Tibial artery (tissue), 4 donors: ENCODE results near the gene PVALEF.

Experiments
- DNase-seq, 2 donors: peaks; one replicate each; pipeline ENCODE4 v3.0.0-alpha.2; 2019
- H3K27ac ChIP-seq, 2 donors: fragments of 200-600 bp; sonication (generic) in 1 of 2; 1 replicate in 1 of 2; 2 replicates in 1 of 2; pipeline ENCODE4 v1.5.1; 2018 to 2019; ENCODE audit warnings: mild to moderate bottlenecking in 1 of 2
- H3K27me3 ChIP-seq, 2 donors: fragments of 200-600 bp; sonication (generic) in 1 of 2; one replicate each; pipeline versions ENCODE4 v1.5.1 to v1.6.0; 2016 to 2019
- H3K36me3 ChIP-seq, 3 donors: fragments of 200-600 bp; sonication (generic) in 2 of 3; one replicate each; pipeline ENCODE4 v1.5.1; 2016 to 2019; ENCODE audit warnings: mild to moderate bottlenecking in 2 of 3
- H3K4me1 ChIP-seq, 4 donors: fragments of 200-600 bp; sonication (generic) in 2 of 4; 1 replicate in 3 of 4; 2 replicates in 1 of 4; pipeline ENCODE4 v1.5.1; 2016 to 2019
- H3K4me3 ChIP-seq, 2 donors: fragments of 200-600 bp; sonication (generic) in 1 of 2; 1 replicate in 1 of 2; 2 replicates in 1 of 2; pipeline ENCODE4 v1.5.1; 2018 to 2019; ENCODE audit warnings: mild to moderate bottlenecking in 2 of 2
- H3K9me3 ChIP-seq, 3 donors: fragments of 200-600 bp; sonication (generic) in 1 of 3; one replicate each; pipeline ENCODE4 v1.5.1; 2016 to 2019
- intact Hi-C: fragments of 100-400 bp; cut with DNase I; formaldehyde crosslinking; loops from one replicate; pipeline ENCODE4 v1.15.0; 2023; ENCODE audit warnings: low total_unique reads
- TF ChIP-seq, protein P1 (sequence below), 2 experiments: fragments of 200-600 bp in 1 of 2; fragments of 450-650 bp in 1 of 2; IDR thresholded peaks; one replicate each; pipeline ENCODE4 v1.5.1; 2017 to 2019; ENCODE audit warnings: antibody characterized with exemption in 2 of 2, mild to moderate bottlenecking in 1 of 2, moderate library complexity in 1 of 2

PVALEF gene

DNA sequence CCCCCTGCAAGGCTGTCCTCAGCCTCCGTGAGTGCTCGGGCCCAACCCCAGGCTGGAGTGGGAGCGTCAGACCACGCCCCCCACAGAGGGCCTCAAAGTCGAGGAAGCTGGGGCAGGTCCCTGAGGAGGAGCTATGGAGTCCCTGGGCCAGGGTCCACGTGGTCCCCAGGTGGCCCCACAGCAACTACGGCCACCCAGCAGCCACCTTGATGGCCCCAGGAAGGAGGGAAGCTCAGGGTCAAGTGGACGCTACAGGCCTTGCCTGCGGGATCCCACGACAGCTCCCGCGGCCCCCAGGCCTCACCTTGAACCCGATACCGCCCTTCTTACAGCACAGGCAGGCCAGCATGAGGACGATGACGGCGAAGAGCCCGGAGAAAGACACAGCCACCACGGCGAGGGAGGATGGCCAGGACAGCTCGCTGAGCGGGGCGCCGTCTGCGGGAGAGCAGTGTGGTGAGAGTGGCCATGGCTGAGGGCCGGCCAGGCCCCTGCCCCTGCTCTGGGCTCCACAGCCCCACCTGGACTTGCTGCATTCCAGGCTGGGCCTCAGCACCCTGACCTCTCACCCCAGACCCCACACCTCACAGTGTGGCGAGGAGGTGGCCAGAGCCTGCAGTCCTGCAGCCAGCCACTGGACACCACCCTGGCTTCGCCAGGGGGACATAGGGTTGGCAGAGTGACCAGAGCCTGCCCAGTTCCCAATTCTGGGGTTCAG, 31.1 kb upstream of the PVALEF start:
- no peaks in the 10 kb centered on the region for H3K4me1 ChIP-seq
- intact Hi-C loops: no loop called here

DNA sequence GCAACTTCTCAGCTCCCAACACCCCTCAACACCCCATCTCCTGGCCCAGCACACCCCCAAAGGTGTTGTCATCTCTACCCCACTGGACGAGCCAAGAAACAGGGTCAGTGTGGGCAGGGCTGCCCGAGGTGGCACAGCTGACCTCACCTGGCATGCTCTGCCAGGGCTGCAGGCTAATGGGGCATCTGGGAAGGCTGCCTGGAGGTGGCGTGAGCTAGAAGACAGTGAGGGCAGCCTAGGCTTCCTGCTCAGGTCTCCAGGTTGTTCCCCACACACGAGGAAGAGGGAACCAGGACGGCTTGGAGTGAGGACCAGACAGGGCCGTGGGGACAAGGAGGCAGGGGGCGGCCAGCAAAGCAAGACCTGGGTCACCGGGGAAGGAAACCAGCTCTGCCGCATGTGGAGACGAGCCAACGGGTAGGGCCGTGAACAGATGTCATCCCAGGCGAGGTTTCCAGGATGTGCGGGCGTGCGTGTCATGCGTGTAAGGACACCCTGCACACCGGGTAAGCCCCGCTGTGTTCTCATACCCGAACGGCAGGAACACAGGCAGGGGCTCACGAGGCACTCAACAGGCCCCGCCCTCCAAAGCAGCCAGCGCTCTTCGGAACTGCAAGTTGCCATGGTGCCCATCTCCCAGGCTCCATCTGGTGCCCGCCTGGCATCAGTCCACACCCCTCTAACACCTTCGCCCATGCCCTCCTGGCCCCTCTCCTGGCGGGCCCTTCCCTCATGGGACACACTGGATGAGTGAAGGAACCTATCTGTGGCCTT, 29.6 kb upstream of the PVALEF start:
- TF ChIP-seq, protein P1, sequence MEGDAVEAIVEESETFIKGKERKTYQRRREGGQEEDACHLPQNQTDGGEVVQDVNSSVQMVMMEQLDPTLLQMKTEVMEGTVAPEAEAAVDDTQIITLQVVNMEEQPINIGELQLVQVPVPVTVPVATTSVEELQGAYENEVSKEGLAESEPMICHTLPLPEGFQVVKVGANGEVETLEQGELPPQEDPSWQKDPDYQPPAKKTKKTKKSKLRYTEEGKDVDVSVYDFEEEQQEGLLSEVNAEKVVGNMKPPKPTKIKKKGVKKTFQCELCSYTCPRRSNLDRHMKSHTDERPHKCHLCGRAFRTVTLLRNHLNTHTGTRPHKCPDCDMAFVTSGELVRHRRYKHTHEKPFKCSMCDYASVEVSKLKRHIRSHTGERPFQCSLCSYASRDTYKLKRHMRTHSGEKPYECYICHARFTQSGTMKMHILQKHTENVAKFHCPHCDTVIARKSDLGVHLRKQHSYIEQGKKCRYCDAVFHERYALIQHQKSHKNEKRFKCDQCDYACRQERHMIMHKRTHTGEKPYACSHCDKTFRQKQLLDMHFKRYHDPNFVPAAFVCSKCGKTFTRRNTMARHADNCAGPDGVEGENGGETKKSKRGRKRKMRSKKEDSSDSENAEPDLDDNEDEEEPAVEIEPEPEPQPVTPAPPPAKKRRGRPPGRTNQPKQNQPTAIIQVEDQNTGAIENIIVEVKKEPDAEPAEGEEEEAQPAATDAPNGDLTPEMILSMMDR (IDR thresholded peaks at IDR 0.05): no peak
- Histone ChIP-seq H3K27me3 (peaks cover 0 to 5% of the 10 kb centered on the region in 2 donors), H3K4me3 (no peak overlapping the region), H3K36me3 (no peaks in the 10 kb centered on the region), H3K4me1 (no peaks in the 10 kb centered on the region), H3K9me3 (no peaks in the 10 kb centered on the region), H3K27ac (no peak overlapping the region)
- DNase-seq: no peak
- intact Hi-C loops: no loop called here

More for the DNA sequence above, 31.1 kb upstream of the PVALEF start:
- no peaks in the 10 kb centered on the region for H3K9me3 ChIP-seq
- no peak overlapping the region for H3K27ac ChIP-seq
- H3K36me3 ChIP-seq: no peaks in the 10 kb centered on the region
- peaks cover 0 to 11% of the 10 kb centered on the region in 2 donors for H3K27me3 ChIP-seq
- TF ChIP-seq, protein P1 (IDR thresholded peaks at IDR 0.05): no peak
- no peak overlapping the region for H3K4me3 ChIP-seq
- no peak for DNase-seq

DNA sequence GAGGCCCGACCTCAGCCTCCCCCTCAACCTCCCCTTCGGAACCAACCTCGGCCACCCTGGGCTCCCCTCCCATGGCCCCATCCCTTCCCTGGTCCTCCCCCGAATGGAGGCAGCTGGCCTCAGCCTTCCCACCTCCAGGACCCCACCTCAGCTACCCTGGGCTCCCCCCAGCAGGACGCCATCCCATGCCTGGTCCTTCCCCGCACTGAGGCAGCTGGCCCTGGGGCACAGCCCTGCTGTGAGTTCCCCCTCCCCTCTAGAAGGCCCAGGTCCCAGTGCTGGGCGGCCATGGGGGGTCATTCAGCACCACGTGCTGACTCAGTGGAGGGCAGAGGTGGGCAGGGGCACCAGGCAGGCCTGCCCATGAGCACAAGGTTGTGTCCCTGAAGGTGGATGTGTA, 28.9 kb upstream of the PVALEF start:
- no peak overlapping the region for H3K27ac ChIP-seq
- H3K27me3 ChIP-seq: peaks cover 0 to under 1% of the 10 kb centered on the region in 2 donors
- no peaks in the 10 kb centered on the region for H3K4me1 ChIP-seq
- intact Hi-C loops: no loop called here
- H3K36me3 ChIP-seq: no peaks in the 10 kb centered on the region
- H3K4me3 ChIP-seq: no peak overlapping the region
- no peaks in the 10 kb centered on the region for H3K9me3 ChIP-seq
- DNase-seq: no peak
- TF ChIP-seq, protein P1 (IDR thresholded peaks at IDR 0.05): no peak

DNA sequence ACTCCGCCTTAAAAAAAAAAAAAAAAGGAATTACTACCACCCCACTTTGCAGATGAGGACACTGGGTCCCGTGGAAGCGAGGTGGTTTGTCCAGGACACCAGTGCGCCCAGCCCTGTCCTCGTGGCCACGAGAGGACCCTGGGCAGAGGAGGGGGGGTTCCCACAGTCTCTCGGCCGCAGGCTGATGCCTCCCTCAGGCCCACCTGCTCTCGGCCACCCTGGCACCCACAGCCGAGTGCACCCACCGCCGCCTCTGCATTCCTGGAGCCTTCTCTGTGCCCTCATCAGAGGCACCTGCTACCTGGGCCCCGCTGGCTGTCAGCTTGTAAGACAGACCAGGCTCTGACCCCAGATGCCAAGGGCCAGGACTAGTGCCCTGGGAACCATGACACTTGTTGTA, 28.1 kb upstream of the PVALEF start:
- H3K27ac ChIP-seq: no peak overlapping the region
- no peaks in the 10 kb centered on the region for H3K9me3 ChIP-seq
- peaks cover 0 to under 1% (median 0%) of the 10 kb centered on the region in 4 donors for H3K4me1 ChIP-seq
- DNase-seq: no peak
- no peaks in the 10 kb centered on the region for H3K36me3 ChIP-seq
- TF ChIP-seq, protein P1 (IDR thresholded peaks at IDR 0.05): no peak
- intact Hi-C loops: no loop called here
- H3K27me3 ChIP-seq: no peaks in the 10 kb centered on the region
- no peak overlapping the region for H3K4me3 ChIP-seq

DNA sequence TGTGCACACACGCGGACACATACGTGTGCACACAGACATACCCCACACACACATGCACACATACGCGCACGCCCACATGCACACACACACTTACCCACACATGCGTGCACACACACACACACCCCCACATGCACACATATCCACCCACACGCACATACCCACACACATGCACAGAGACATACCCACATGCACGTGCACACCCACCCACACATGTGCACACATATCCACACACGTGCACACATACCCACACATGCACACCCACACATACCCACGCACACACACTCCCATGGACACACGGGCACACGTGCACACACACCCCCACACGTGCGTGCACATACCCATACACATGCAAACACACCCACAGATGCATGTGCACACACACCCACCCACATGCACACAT, 27.2 kb upstream of the PVALEF start:
- H3K4me1 ChIP-seq: peaks cover 0 to 9% (median 4%) of the 10 kb centered on the region in 4 donors
- intact Hi-C loops: no loop called here
- H3K9me3 ChIP-seq: no peaks in the 10 kb centered on the region
- H3K4me3 ChIP-seq: no peak overlapping the region
- H3K27me3 ChIP-seq: no peaks in the 10 kb centered on the region
- no peak for DNase-seq
- H3K27ac ChIP-seq: no peak overlapping the region
- TF ChIP-seq, protein P1 (IDR thresholded peaks at IDR 0.05): no peak
- no peaks in the 10 kb centered on the region for H3K36me3 ChIP-seq
